Progenitor cell of endocrine pancreas (in vitro differentiated cells): Measurements from ENCODE around the gene DSP. TPM values are rescaled to one million over a fixed set of nuclear protein-coding genes. Genes with fewer than 3 reads are reported as not detected.

ENCODE experiments used
- DNase-seq: peaks from one replicate; pipeline ENCODE4 v3.0.0; 2021; ENCODE audit warnings: low spot score; ENCODE audit not compliant: unreplicated experiment
- H3K27ac Mint-ChIP-seq: 2 replicates; pipeline ENCODE4 v1.8.0; 2021; ENCODE audit warnings: mild to moderate bottlenecking, moderate library complexity, mixed read lengths
- H3K27me3 Mint-ChIP-seq: 2 replicates; pipeline ENCODE4 v1.8.0; 2021; ENCODE audit warnings: mixed read lengths
- H3K36me3 Mint-ChIP-seq: 2 replicates; pipeline ENCODE4 v1.8.0; 2022; ENCODE audit warnings: mixed read lengths; ENCODE audit not compliant: insufficient read depth
- H3K4me1 Mint-ChIP-seq: 2 replicates; pipeline ENCODE4 v1.8.0; 2021; ENCODE audit warnings: low read depth, mixed read lengths
- H3K4me3 Mint-ChIP-seq: 2 replicates; pipeline ENCODE4 v1.8.0; 2021; ENCODE audit warnings: low read depth, mild to moderate bottlenecking, moderate library complexity, mixed read lengths
- H3K9me3 Mint-ChIP-seq: 2 replicates; pipeline ENCODE4 v1.8.0; 2021; ENCODE audit warnings: low read depth, mixed read lengths
- total RNA-seq: library from RNA; stranded (reverse); gene quantifications from 2 replicates; pipeline ENCODE4 v1.2.1, GENCODE V29; 2021
- TF ChIP-seq, protein P1 (sequence below): fragments of 200-600 bp; sonication (generic); IDR thresholded peaks from one replicate; pipeline ENCODE4 v1.5.0; 2021; ENCODE audit warnings: antibody characterized with exemption, mild to moderate bottlenecking; ENCODE audit not compliant: unreplicated experiment

Gene DSP
- total RNA-seq, 1 donor from 2014 or later: 365 TPM

DNA sequence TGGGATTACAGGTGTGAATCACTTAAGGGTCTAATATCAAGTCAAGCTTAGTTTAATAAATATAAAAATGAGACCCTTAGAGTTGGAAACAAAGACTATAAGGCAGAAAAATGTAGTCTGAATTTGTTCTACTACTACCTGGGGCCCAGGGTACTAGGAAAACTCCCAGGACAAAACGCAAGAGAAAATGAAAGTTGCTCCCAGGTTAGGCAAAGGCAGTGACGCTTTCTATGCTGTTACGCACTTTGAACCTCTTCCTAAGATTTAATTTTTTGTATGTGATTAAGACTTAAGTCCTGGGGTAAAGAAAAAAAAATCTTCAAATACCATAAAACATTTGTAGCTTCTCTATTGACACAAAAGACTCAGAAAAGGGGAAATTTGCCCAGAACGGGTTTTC lies 17.3 kb downstream of the DSP start:
- H3K4me3 Mint-ChIP-seq: no peak overlapping the region
- H3K27ac Mint-ChIP-seq: peak overlapping the region; percentile 37
- TF ChIP-seq, protein P1, sequence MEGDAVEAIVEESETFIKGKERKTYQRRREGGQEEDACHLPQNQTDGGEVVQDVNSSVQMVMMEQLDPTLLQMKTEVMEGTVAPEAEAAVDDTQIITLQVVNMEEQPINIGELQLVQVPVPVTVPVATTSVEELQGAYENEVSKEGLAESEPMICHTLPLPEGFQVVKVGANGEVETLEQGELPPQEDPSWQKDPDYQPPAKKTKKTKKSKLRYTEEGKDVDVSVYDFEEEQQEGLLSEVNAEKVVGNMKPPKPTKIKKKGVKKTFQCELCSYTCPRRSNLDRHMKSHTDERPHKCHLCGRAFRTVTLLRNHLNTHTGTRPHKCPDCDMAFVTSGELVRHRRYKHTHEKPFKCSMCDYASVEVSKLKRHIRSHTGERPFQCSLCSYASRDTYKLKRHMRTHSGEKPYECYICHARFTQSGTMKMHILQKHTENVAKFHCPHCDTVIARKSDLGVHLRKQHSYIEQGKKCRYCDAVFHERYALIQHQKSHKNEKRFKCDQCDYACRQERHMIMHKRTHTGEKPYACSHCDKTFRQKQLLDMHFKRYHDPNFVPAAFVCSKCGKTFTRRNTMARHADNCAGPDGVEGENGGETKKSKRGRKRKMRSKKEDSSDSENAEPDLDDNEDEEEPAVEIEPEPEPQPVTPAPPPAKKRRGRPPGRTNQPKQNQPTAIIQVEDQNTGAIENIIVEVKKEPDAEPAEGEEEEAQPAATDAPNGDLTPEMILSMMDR: no peak
- peaks cover 54% of the 10 kb centered on the region for H3K4me1 Mint-ChIP-seq
- no peak for DNase-seq
- no peaks in the 10 kb centered on the region for H3K27me3 Mint-ChIP-seq
- peaks cover 52% of the 10 kb centered on the region for H3K36me3 Mint-ChIP-seq
- H3K9me3 Mint-ChIP-seq: no peaks in the 10 kb centered on the region

DNA sequence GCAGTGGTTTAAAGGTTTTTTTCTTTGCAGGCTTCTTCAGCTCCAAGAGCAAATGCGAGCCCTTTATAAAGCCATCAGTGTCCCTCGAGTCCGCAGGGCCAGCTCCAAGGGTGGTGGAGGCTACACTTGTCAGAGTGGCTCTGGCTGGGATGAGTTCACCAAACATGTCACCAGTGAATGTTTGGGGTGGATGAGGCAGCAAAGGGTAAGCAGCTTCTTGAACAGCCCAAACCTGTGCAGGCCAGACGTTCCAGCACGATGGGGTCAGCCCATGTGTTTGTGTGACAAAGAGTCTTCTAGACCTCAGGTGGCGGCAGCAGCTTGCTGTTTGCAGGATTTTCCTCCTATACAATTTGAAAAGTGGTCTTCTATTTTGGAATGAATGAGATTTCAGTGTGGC lies 17.7 kb downstream of the DSP start:
- Mint-ChIP-seq H3K36me3 (peaks cover 56% of the 10 kb centered on the region), H3K27me3 (no peaks in the 10 kb centered on the region), H3K27ac (peak overlapping the region; percentile 87), H3K9me3 (no peaks in the 10 kb centered on the region), H3K4me1 (peaks cover 52% of the 10 kb centered on the region), H3K4me3 (no peak overlapping the region)
- no peak for DNase-seq
- TF ChIP-seq, protein P1: no peak

DNA sequence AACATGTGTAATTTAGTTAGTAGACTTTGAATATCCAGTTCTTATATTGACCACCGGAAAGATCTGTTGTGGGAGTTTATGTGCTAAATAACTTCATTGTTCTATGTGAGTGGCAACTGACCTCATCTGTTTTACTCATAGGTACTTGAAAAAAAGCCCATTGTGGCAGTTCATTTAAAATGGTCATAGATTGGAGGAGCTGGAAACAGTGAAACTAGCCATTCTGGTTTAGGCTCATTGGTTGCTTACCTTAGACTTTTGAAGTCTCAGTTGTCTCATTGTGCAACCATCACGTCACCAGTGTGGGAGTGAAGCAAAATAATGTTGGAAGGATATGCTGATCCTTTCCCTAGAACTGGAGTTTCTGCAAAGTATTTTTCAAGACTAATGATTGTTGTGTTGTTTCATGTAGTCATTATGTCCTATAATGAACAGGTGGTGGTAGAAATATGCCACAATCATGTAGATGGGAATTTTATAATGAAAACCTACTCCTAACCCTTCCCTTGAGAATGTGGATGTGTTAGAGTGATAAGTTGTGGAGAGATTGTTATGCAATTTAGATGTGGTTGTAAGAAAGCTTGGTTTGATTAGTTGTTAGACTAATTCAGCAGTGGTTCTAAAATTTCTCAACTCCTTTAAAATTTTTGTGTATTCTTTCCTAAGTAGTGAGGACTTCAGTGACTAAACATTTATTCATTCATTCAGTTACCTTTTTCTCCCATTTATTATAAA lies 18.3 kb downstream of the DSP start:
- H3K4me1 Mint-ChIP-seq: peaks cover 51% of the 10 kb centered on the region
- peak overlapping the region; percentile 87 for H3K27ac Mint-ChIP-seq
- peaks cover 58% of the 10 kb centered on the region for H3K36me3 Mint-ChIP-seq
- DNase-seq: no peak
- TF ChIP-seq, protein P1: no peak
- no peaks in the 10 kb centered on the region for H3K27me3 Mint-ChIP-seq
- no peak overlapping the region for H3K4me3 Mint-ChIP-seq
- no peaks in the 10 kb centered on the region for H3K9me3 Mint-ChIP-seq

DNA sequence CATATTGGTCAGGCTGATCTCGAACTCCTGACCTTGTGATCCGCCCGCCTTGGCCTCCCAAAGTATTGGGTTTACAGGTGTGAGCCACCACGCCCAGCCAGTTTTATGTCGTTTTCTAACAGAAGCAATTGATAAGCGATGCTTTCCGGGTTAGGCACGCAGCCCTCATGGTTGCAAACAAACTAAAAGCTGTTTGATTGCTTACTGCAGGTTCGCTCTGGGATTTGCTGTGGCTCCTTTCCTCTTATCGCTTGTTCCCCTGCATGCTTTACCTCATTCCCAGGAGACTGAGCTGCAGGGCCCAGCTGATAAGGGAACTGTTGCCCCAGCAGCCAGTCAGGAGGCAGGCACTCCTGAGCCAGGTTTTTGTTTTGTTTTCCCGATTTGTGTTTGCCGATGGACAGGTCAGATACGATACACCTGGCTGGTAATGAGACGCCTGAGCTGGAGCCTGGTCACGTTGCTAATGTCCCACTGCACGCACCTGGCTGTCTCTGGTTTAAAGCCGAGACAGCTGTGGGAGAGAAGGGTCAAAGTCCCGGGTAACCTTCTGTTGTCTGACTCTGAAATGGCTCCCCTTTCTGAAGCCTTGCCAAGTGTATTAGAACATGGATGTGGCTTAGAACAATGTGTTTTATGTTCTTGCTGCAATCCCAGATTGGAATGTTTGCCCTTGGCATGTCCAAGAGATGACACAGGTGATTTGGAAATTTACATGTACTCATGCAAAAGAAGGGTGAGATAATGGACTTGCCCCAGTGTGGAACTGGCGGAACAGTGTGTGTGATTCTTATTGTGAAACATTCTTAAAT lies 19.9 kb downstream of the DSP start:
- TF ChIP-seq, protein P1: no peak
- Mint-ChIP-seq H3K4me1 (peaks cover 43% of the 10 kb centered on the region), H3K4me3 (peak overlapping the region; percentile 29), H3K27me3 (no peaks in the 10 kb centered on the region), H3K36me3 (peaks cover 66% of the 10 kb centered on the region), H3K9me3 (no peaks in the 10 kb centered on the region), H3K27ac (peak overlapping the region; percentile 95)
- peak; percentile 69 for DNase-seq

DNA sequence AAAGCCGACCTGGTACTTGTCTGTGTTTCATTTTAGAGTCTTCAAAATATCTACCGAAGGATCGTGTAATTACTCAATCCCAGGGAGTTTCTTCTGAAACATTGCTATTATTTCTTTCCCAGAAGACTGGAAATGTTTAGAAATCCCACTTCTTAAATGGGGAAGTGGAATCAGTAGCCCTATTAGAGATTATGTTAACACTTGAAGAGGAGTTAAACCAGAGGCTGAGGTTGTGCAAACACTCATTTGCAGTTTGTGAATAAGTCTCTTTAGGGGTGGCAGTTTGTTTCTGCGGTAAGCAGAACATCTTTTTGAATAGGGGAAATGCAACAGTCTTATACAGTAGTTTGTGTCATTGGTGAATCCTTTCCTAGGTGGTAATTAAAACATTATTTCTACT lies 21.3 kb downstream of the DSP start:
- H3K27ac Mint-ChIP-seq: peak overlapping the region; percentile 93
- peaks cover 42% of the 10 kb centered on the region for H3K4me1 Mint-ChIP-seq
- no peak for DNase-seq
- H3K4me3 Mint-ChIP-seq: peak overlapping the region; percentile 12
- H3K27me3 Mint-ChIP-seq: no peaks in the 10 kb centered on the region
- TF ChIP-seq, protein P1: no peak
- H3K9me3 Mint-ChIP-seq: no peaks in the 10 kb centered on the region
- H3K36me3 Mint-ChIP-seq: peaks cover 70% of the 10 kb centered on the region
